Thoracic aorta endothelial cell (primary cell): ENCODE results near the gene ACAD9. TPM values are rescaled to one million over a fixed set of nuclear protein-coding genes. Genes with fewer than 3 reads are reported as not detected.

Experiments used
- small RNA-seq: library from RNA; depleted of rRNA; stranded (forward); fragments of <200 nt; gene quantifications from one replicate; pipeline ENCODE3, GENCODE V24; 2012
- total RNA-seq: library from RNA; depleted of rRNA; stranded (reverse); fragments of >200 nt; gene quantifications from 2 replicates; pipeline ENCODE4 v1.2.3, GENCODE V29; 2012

The ACAD9 gene
- total RNA-seq, result 44.5 and 57.7 TPM in 2 replicates

DNA sequence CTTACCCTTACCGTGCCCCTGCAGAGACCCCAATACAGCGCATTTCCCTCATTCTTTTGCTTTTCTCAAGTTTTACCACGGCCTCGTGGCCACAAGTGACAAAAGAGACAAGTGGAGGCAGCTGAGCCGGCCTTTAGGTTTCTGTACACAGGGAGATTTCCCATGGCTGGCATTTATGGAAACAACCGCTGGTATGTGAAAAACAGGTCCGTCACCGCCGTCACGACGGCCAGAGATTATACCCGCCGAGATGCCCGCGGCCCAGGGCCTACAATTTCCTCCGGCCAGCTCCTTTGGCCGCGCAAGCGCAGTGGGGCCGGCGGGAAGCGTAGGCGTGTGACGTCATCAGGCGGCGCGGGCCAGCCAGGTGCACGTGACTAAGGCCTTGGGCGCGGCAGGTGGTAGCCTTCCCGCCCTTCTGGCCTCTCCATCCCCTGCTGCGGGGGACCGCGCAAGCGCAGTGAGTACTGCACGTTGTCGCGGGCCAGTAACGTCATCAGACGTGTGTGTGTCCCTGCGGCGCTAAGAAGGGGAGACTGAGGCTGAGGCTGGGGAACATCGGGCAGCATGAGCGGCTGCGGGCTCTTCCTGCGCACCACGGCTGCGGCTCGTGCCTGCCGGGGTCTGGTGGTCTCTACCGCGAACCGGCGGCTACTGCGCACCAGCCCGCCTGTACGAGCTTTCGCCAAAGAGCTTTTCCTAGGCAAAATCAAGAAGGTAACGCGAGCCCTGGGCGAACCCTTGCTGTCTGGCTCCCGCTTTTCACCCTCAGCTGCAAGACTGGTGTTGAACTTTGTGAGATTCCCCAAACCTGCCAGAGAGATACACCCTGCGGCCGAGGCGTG, at the start of gene ACAD9:
ACAD9 (plus strand) TSS at position 496 of the 845 bp plus-strand sequence; CDS start at position 568, 72 bp downstream.

Small RNAs within 50 kb of the gene (small RNA-seq; reads per million reads assigned to genes)
- gene AC112484.4, result not detected

Other genes starting within 250 kb of the ACAD9 start
- 426 and 447 TPM in 2 replicates for gene RPN1, start 228.8 kb upstream of the ACAD9 start, total RNA-seq
- 131 and 139 TPM in 2 replicates for gene RAB7A, start 153.4 kb upstream of the ACAD9 start, total RNA-seq
- gene CFAP92, start 114.5 kb downstream of the ACAD9 start, total RNA-seq, result 0.07 TPM in 1 of 2 replicates, not detected in the other
- gene EFCC1, start 121.7 kb downstream of the ACAD9 start, total RNA-seq, result 0.13 and 0.22 TPM in 2 replicates
- not detected in 2 replicates for gene GP9, start 181.2 kb downstream of the ACAD9 start, total RNA-seq
- gene RAB43, start 242.2 kb downstream of the ACAD9 start, total RNA-seq, result 15.6 and 17.4 TPM in 2 replicates